ENCODE measurements around the gene MTMR10. TPM values are rescaled to one million over a fixed set of nuclear protein-coding genes. Genes with fewer than 3 reads are reported as not detected.
A peak's percentile ranks its signal among the peaks of the same experiment; 100 is the strongest.

The MTMR10 gene
- total RNA-seq = 10 to 100 TPM; 14.4 to 38.9 (median 27.8) TPM
- 10 to 100 TPM in 1 of 2 donors, 1 to 10 TPM in 1; 8.6 to 22.6 TPM for polyA plus RNA-seq
- long read RNA-seq, donor 1, full-length matches to known transcripts = 10 of 28 reads
- long read RNA-seq, donor 1, partial matches to known transcripts = 7 of 28 reads
- long read RNA-seq, donor 1, other reads (novel, unspliced or antisense) = 11 of 28 reads
- long read RNA-seq, donor 2, full-length matches to known transcripts = 2 of 8 reads
- long read RNA-seq, donor 2, partial matches to known transcripts = 4 of 8 reads
- long read RNA-seq, donor 2, other reads (novel, unspliced or antisense) = 2 of 8 reads
- long read RNA-seq, donor 3, full-length matches to known transcripts = 13 of 33 reads
- long read RNA-seq, donor 3, partial matches to known transcripts = 9 of 33 reads
- long read RNA-seq, donor 3, other reads (novel, unspliced or antisense) = 11 of 33 reads

- intact Hi-C loops (cut with DNase I) = loop anchor here in 4 of 10 donors (2.0 to 10.0 kb wide), 8 partner anchors 41 to 497 kb away; partner anchors contain the start of genes FAN1 (in 1 of the 4) and KLF13 (in 1 of the 4)
- DNase-seq (peak; percentile 61 to 88 (median 84)), ATAC-seq (peak; percentile 70 to 98 (median 96))
- Histone ChIP-seq H3K27me3 (no peaks in the 10 kb centered on the region), H3K36me3 (peaks cover 0 to 19% (median 0%) of the 10 kb centered on the region in 9 donors), H3K4me1 (peaks cover 0 to 47% (median 39%) of the 10 kb centered on the region in 12 donors), H3K4me3 (peak within 1 kb of the TSS; percentile 82 to 99 (median 94)), H3K9me3 (no peaks in the 10 kb centered on the region), H3K27ac (peak within 1 kb of the TSS; percentile 89 to 99 (median 96))
- peak in 1 of 2 donors; percentile 82 for TF ChIP-seq POLR2A (IDR thresholded peaks at IDR 0.05)
- TF ChIP-seq, protein P1, sequence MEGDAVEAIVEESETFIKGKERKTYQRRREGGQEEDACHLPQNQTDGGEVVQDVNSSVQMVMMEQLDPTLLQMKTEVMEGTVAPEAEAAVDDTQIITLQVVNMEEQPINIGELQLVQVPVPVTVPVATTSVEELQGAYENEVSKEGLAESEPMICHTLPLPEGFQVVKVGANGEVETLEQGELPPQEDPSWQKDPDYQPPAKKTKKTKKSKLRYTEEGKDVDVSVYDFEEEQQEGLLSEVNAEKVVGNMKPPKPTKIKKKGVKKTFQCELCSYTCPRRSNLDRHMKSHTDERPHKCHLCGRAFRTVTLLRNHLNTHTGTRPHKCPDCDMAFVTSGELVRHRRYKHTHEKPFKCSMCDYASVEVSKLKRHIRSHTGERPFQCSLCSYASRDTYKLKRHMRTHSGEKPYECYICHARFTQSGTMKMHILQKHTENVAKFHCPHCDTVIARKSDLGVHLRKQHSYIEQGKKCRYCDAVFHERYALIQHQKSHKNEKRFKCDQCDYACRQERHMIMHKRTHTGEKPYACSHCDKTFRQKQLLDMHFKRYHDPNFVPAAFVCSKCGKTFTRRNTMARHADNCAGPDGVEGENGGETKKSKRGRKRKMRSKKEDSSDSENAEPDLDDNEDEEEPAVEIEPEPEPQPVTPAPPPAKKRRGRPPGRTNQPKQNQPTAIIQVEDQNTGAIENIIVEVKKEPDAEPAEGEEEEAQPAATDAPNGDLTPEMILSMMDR (IDR thresholded peaks at IDR 0.05) = no peak
- 0 to 1% (median 0%) methylated on average over 45 to 114 of the region's 114 CpGs for WGBS, 4 donors
Measured at GRCh38 chr15:30991255-30992235, at the start of gene MTMR10. MTMR10 (minus strand) TSS chr15:30991628; CDS start chr15:30991506, 122 bp downstream.

- H3K4me3 ChIP-seq = no peak overlapping the region
- ATAC-seq = no peak
- intact Hi-C loops (cut with DNase I) = no loop called here
- H3K27me3 ChIP-seq = no peaks in the 10 kb centered on the region
- no peak for TF ChIP-seq POLR2A (IDR thresholded peaks at IDR 0.05)
- TF ChIP-seq, protein P1 (IDR thresholded peaks at IDR 0.05) = no peak
- H3K27ac ChIP-seq = no peak overlapping the region
- 93 to 96% (median 94%) methylated on average over 8 of the region's 8 CpGs for WGBS, 4 donors
- H3K36me3 ChIP-seq = no peaks in the 10 kb centered on the region
- no peaks in the 10 kb centered on the region for H3K4me1 ChIP-seq
- DNase-seq = no peak
- peaks cover 0 to 6% (median 0%) of the 10 kb centered on the region in 12 donors for H3K9me3 ChIP-seq
Measured at GRCh38 chr15:31040611-31041010, 49.2 kb upstream of the MTMR10 start.

GRCh38 chr15:31039961-31040360 lies 48.5 kb upstream of the MTMR10 start:
- intact Hi-C loops (cut with DNase I) = no loop called here
- Histone ChIP-seq H3K27me3 (no peaks in the 10 kb centered on the region), H3K9me3 (peaks cover 0 to 6% (median 0%) of the 10 kb centered on the region in 12 donors), H3K4me3 (no peak overlapping the region), H3K36me3 (no peaks in the 10 kb centered on the region), H3K27ac (no peak overlapping the region), H3K4me1 (no peaks in the 10 kb centered on the region)
- TF ChIP-seq, protein P1 (IDR thresholded peaks at IDR 0.05) = no peak
- no peak for TF ChIP-seq POLR2A (IDR thresholded peaks at IDR 0.05)
- no peak for ATAC-seq
- no peak for DNase-seq
- 93 to 96% (median 95%) methylated on average over 16 of the region's 16 CpGs for WGBS, 4 donors

Measured in heart left ventricle (tissue), 16 donors.